Effector CD8-positive, alpha-beta T cell (primary cell): ENCODE measurements around the gene S100A4.

Experiments
- DNase-seq: peaks from one replicate; lab custom pipeline; 2025; lab: John Stamatoyannopoulos, UW

Gene S100A4

DNA sequence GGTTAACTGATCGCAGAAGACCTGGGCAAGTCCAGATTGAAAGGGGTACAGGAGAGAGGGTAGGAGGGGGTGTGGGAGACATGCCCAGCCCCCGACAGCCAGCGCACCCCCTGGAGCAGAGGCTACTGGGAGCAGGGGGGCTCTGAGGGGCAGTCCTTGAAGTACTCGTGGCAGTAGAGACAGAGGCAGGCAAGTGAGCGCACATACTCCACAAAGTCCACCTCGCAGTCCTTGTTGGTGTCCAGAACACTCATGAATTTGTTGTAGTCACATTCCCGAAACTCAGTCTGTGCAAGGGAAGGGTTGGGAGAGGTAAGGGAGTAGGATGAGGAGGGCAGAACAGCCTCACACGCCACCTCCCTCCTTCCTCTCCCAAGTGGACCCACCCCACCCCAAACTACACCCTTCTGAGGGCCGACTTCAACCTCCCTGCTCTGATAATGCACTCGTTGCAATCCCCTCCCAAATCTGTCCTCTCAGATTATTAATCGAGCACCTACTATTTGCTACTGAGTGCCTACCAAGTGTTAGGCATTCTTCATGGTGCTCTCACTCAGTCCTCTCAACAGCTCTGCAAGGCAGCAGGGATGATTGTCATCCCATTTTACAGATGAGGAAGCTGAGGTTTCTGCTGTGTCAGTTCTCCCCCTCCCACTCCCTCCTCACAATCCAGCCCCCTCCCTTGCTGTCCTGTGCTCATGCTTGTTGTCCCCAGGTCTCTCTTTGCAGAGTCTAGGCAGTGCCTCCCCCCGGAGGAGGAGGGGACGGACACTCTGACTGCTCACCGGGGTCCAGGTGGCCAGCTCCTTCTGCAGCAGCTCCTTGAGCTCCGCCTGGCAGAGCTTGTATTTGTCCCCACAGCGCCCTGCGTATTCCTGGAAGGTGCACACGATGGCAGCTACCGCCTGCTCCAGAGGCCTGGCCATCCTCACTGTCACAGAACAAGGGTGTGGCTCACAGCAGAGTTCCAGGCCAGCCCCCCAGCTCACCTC is 2.2 kb upstream of the S100A4 start:
- no peak for DNase-seq

DNA sequence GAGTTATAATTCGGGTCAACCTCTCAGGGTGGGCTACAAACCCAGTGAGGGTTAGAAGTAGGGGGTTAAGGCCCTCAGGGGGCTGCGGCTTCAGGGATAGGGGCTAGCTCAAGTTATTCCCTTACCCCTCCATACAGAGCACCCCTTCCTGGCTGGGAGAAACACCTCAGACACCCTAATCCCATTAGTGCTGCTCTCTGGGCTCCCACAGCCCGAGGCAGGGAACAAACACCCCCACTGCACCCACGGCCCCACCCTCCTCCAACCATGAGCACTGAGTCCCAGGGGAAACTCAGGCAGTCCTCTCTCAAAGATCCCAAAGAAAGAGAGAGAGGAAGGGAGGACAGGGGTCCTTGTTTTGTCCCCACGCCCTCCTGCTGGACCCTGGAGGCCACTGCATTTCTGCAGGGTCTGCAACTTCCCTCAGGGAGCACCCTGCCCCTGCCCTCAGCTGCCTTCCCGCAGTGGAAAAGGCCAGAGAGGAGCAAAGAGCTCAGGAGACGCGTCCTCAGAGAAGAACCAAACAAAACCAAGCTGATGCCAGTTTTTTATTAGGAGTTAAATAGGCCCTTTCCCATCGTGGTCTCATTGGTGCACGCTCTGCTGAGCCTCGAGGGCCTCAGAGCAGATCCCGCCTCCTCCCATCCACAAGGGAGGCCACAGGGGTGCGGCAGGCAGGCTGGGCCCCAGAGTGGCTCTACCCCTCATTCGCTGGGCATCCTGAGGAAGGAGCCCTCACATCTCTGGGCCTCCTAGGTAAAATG is 1.4 kb upstream of the S100A4 start:
- no peak for DNase-seq

DNA sequence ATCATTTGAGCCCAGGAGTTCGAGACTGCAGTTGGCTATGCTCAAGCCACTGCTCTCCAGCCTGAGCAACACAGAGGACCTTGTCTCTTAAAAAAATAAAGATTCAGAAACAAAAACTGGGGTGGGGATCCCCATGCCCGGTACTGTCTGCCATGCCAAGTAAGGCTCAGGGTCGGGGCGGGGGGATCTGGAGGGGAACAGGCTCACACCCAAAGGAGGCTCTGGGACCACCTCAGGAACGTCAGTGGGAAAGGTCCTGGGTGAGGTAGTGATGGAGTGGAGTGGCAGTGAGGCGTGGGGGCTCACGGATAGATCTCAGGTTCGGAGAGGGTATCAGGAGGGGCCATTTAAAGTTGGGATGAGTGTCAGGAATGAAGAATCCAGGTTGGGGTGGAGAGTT is 765 bp upstream of the S100A4 start:
- no peak for DNase-seq

DNA sequence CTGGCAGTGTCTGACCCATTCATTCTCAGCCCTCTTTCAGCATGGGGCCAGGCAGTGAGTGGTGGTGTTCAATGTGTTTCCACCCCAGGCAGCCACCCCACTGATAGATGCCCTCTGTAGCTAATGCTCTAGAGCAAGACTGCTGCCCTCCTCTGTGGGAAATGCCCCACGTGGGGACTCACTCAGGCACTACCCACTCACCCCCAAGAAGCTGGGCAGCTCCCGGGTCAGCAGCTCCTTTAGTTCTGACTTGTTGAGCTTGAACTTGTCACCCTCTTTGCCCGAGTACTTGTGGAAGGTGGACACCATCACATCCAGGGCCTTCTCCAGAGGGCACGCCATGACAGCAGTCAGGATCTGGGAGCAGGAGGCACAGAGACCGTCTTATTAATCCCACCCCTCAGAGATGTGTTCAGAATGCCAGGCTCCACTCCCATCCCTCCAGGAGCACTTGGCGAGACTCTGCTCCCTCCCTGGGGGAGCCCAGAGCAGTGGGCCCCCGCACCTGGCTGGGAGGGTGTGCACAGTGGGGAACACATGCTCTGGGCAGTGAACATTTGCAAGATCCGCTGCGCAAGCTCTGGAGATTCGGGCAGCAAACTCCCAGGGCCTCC is 1.0 kb downstream of the S100A4 start:
- no peak for DNase-seq

DNA sequence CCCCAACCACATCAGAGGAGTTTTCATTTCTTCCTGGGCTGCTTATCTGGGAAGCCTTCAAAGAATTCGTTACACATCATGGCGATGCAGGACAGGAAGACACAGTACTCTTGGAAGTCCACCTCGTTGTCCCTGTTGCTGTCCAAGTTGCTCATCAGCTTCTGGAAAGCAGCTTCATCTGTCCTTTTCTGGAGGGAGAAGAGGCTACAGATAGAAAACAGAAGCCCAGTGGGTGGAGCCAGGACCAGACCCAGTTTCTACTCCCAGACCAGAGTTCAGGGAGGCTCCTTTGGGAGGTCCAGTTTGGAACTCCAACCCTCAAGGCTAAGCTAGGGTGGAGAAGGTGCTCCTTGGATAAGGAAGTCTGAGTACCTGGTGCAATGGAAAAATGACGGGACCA is 1.9 kb downstream of the S100A4 start:
- DNase-seq, result no peak

DNA sequence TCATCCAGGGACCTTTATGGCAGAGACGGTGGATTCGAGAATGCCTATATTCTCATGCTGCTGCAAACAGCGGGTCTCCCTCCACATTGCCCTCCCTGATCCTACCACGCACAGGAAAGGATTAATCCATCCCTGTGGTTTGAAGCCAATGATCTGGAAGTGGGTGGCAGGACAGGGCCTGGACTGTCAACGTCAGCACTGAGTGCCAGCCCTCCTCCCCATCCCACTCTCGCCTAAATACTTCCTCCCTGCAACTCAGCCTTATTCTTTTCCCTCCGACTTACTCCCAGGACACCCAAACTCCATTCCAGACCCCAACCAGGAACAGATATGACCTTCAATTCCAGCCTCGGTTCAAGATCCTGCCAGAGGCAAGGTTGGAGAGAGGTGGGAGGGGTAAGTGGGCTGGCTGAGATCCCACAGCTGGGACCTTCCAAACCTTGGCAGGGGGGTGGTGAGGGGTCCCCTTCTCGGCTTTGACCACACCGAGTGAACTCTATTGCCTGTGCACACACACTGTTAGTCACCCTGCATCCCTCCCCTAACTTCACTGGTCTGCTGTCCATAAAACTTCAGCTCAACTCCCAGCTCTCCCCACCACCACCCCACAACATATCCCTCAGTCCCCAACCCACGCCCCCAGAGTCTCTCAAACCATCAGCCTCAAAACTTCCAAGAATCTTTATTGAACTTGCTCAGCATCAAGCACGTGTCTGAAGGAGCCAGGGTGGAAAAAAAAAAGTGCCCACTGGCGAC is 2.5 kb downstream of the S100A4 start:
- DNase-seq, result no peak

DNA sequence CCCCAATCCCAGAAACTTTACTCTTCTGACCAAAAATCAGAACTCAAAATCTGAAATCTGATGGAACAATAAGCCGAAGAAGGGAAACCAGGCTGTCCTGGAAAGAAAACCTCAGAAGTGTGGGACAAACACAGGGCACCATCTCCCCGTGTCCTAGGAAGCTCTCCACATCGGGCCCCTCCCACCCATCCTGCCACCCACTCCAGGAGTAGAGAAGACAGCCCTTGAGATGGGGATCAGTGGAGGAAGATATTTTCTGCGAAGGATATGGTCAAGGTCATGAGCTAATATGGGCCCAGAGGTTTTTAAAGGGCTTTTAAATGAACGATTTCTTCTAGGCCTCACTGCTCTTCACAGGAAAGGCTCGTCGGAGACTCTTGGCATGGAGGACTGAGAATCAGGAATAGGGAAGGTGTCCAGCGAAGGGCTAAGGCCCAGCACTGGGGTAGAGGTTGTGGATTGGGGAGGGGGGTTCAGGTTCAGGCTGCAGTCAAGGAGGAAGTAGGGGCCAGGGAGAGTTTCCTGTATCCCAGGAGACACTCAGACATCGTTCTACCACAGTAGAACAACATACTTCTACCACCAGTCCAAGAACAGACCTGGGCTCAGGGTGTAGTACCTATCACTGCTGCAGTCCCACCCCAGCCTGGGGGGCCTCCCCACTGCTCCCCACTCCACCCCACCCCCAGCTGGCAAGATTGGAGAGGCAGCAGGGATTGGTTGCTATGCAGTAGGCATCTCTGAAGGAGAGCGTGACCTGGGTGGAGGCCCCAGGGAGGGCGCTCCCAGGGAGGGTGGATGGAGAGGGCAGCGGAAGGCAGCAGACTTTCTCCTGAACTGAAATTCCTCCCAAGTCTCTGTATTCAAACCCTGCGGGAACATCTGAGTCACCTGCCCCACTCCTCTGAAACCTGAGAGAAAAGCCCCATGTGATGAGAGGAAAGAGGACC is 3.7 kb downstream of the S100A4 start:
- no peak for DNase-seq

DNA sequence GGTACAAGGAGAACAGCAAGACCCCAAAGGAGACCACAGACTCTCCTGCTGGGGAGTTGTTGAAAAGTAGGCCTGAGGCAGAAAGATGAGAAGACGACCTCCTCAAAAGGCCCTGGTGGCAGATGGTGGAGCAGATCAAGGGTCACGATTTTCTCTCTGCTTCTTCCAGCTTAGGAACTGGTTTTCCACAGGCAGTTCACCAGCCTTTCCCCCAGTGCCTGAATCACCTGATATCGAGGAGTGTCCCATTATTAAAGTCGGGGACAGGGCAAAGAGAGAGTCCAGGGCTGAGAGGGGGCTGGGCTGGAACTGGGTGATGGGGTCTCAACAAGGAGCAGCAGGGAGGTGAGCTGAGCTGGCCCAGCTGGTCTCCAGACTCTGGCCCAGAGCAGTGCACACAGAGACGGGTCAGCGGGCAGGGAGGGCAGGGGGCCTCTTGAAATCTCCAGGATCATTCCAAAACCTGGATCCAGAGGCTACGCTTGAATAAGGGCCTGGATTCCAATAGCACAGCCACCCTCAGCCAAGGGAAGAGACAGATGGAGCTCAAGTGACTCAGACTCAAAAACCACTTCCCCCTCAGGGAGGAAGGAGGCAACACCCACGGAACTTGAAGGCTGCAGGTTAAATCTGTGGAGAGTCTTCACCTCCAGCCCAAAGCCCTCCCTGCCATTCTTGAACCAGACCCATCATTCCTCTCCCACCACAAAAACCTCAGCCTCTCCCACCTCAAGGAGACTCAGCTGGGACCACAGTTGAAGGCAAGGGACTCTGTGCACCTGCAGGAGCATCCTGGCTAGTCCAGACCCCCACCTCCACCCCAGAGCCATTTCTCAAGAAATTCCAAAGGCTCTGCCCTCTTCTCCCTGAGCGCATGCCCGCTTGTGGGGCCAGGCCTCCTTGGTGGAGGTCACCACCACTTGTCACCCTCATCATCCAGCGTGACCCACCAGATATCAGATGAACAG is 4.9 kb downstream of the S100A4 start, which contains the start of gene S100A5:
Gene S100A5 (minus strand): TSS at position 541 of the 968 bp plus-strand sequence. CDS start 743 bp downstream, outside the sequence.
- DNase-seq, result no peak

DNA sequence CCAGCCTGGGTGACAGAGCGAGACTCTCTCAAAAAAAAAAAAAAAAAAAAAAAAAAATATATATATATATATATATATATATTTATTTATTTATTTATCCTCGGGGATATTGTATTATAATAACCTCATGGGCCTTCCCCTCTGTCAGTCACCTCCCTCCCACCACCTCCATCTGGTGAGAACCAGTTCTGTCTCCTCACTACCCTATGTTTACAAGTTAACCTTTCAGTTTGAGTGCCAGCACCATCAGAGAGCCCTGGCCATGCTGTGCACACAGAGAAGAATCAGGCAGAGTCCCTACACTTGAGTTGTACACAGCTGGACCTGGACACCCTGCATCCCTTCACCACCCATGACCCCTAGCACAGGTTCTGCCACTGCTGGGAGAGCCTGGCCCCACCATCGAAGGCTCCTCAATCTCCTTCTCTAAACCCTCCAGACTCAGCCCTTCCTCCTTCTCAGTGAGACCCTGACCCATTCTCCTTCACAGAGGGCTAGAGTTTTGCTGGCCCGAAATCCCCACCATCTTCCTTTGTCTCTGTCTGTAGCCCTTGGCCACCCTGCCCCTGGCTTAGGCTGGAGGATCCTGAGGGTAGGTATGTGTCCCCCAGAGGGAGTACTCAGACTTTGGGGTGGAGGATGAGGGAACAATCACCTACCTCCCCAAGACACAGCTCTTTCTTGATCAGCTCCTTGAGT is 6.1 kb downstream of the S100A4 start:
- DNase-seq, result no peak

DNA sequence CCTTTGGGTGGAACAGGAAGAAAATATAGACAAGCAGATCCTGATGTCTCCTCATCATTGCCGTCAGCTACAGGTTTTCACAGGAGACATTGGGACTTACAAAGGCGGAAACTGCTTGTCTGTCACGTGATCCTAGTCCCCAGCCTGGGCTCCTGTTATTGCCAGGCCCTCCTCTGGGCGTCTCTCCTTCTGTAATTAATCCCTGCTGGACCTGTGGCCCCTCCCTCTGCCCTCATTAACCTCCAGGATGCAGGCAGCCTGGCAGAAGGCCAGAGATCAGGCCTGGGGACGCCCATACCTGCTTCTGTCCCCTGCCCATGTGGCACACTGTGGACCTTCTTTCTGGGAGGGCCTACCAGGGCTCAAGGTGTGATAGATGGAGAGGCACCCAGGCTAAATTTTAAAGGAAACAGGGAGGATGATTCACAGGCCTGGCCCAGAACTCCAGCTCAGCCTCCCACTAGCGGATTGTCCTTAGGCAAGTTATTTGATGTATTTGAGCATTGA is 7.2 kb downstream of the S100A4 start:
- DNase-seq, result no peak

DNA sequence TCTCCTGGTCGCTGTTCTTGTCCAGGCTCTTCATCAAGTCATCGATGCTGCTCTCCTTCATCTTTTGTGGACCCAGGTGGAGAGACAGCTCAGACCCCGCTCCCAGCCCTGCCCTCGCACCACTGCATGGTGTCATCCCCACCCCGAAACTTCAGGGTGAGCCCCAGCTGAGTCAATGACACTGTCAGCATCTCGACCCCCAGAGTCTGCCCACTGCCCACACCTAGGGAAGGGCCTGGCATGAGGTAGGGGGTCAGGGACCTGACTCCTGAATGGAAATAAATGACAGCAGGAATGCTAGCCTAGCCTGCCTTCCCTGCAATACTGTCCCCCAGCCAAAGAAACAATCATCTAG is 8.3 kb downstream of the S100A4 start:
- DNase-seq, result no peak

DNA sequence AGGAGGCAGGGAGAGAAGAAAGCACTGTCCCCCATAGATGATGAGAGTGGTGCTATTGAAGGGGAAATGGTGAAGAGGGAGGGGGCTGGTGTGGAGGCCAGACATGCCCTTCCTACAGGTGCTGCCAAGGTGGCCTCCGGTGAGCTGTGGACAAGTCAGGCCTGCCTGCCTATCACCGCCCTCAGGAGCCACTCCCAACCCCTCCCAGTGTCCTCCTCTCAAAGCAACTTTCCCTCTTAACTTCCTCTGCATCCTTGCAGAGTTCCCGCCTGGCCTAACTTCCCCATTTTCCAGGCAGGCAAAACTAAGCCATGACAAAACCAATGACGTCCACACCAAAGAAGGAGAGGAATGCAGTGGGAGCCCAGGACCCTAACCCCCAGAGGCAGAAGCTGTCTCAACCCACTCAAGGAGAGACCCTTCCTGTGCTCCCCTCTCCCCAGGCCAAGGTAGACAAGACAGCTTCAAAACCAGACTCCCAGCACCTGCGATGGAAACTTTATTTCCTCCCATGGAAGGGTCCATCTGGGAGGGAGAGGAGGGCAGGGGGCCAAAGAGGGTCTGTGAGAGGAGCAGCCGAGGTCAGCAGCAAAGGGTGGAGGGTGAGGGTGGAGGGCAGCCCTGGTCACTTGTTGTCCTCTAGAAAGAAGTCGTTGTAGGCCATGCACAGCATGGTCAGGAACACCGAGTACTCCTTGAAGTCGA is 8.8 kb downstream of the S100A4 start:
- no peak for DNase-seq

DNA sequence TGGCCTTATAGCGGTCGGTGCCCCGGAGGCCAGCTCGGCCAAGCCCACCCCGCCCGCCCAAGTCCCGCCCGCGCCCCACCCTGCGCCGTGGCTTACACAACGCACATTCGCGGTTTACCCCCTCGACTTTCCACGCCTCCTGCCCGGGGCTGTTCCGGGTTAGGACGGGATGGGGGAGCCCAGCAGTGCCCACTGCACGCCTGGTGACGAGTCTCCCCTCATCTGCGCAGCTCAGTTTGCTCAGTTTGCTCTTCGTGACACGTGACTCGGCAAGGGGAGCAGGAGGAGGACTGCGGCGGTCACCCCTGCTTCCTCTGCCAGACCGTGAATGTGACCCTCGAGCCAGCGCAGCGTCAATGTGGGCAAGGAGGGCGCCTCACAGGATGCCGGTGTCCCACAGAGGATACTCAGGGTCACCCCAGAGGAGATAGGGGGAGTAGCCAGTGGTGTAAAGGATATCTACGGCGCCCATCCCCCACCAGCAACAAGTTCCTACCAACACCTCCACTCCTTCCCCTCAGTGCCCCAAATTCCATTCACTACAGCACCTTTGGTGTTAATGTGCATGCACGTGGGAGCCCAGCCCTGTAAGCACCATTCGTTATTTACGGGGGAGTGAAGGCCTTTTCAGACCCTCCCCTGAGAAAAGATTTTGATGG is 9.5 kb downstream of the S100A4 start:
- DNase-seq, result peak; percentile 71

DNA sequence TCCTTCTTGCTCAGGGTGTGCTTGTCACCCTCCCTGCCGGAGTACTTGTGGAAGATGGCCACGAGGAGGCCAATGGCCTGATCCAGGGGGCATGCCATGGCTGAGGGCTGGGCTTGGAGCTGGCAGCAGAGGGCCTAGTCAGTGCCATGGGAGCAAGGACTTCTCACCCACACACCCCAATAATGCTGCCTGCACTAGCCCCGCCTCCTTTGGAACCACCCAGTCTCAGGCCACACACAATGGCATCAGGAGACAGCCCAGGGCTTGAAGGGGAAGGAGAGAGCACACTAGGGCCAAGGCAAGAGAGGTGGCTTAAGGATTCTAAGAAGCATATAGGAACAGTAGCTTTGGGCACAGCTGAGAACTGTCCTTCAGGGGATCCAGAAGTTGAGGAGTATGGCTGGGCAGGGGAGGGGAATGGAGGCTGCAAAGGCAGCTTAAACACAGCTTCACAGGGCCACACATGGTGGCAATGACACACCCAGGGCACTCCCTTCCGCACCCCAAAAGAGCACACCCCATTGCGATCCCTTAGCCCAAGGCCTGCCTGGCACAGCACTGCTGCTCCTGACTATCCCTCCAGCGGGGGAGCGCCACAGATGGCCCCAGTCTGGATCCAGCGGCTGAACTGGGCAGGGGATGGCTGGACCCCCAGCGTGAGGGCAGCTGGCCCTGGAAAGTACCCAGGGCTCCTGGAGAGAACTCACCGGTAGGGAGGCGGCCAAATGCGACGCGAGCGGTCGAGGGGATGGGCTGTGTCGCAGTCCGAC is 10.2 kb downstream of the S100A4 start, which contains the start of gene S100A6:
Gene S100A6 (minus strand): TSS at position 750 of the 770 bp plus-strand sequence. CDS start 652 bp downstream, at position 98.
- no peak for DNase-seq

DNA sequence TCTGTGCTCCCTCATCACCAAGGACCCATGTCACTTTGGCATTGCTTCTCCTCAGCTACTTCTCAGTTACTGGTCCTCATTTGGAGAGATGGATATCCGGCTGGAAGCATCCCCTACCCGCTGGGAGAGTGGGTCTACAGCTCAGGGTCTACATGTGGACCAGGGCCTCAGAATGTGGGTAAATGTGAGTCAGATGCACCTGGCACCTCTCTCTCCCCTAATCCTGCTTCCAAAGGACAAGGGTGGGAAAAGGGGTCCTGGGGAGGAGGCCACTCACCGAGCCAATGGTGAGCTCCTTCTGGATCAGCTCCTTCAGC is 10.7 kb downstream of the S100A4 start:
- no peak for DNase-seq

DNA sequence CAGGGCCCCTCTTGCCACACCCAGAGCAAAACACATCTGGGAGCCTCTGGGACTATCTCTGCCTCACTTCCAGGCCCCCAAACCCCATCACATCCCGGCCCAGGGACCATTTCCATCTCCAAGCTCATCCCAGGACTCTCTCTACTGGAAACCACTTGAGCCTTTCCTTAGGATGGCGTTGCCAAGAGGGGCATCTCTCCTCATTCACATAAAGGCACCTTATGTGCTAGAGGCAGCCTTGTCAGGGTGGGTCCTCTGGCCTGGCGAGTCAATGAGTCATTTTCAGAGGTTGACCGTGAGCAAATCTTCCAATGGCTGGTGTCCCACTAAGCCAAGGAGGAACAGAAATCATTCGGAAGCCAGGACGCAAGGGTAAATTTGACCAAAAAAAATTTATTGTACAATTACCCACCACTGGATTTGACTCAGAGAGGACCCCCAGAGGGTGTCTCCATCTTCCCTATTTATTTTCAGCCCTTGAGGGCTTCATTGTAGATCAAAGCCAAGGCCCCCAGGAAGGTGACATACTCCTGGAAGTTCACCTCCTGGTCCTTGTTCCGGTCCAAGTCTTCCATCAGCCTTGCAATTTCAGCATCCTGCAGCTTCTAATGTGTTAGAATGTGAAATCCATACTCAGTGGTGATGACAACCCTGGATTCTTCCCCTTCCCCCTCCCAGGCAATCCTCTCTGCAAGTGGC is 11.2 kb downstream of the S100A4 start:
- DNase-seq, result no peak
